ENCODE results near the gene HAL.

The HAL gene

DNA sequence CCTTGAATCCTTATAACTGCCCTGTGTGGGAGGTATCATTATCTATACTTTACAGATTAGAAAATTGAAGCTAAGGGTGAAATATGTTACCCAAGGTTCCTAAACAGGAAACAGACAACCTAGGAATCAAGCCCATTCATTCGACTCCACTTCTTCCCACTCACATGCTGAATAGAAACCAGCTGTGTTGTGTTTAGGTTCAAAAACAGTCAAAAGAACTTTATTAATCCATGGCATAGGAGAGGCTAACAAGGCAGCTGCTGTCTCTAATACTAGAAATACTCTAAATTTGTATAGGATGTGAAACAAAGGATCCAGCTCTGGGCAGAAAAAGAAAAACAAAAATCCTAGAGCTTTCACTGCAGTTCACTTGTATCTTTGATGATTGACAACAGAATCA is 43.1 kb downstream of the HAL start:
- H2AFZ ChIP-seq (ENCODE audit: low read depth, low read length): no peak overlapping the region
- ATAC-seq (ENCODE audit: insufficient read depth, low read depth): no peak

GRCh38 chr12:95951515-95951914 is 44.6 kb downstream of the HAL start:
- no peaks in the 10 kb centered on the region for H3K4me1 ChIP-seq (ENCODE audit: insufficient read depth, low read length)
- H3K4me2 ChIP-seq (ENCODE audit: insufficient read depth, low read length): no peak overlapping the region
- no peaks in the 10 kb centered on the region for H3K9me3 ChIP-seq (ENCODE audit: insufficient read depth, low read length, severe bottlenecking)
- no peak for TF ChIP-seq CTCF (IDR thresholded peaks at IDR 0.05; ENCODE audit: borderline replicate concordance, extremely low read depth, low read length, poor library complexity, severe bottlenecking)
- no peak for TF ChIP-seq EZH2 (IDR thresholded peaks at IDR 0.05; ENCODE audit: borderline replicate concordance, low read depth, low read length, severe bottlenecking)
- H3K9ac ChIP-seq (ENCODE audit: low read depth, low read length): no peak overlapping the region
- ATAC-seq (ENCODE audit: insufficient read depth, low read depth): no peak
- no peaks in the 10 kb centered on the region for H3K79me2 ChIP-seq (ENCODE audit: insufficient read depth, low read length)
- no peaks in the 10 kb centered on the region for H3K36me3 ChIP-seq (ENCODE audit: insufficient read depth, low read length)
- DNase-seq: no peak
- H3K27ac ChIP-seq (ENCODE audit: low read length): no peak overlapping the region
- no peaks in the 10 kb centered on the region for H4K20me1 ChIP-seq (ENCODE audit: insufficient read depth, low read length)
- H3K27me3 ChIP-seq (ENCODE audit: insufficient read depth, low read length, poor library complexity): no peaks in the 10 kb centered on the region
- no peak overlapping the region for H2AFZ ChIP-seq (ENCODE audit: low read depth, low read length)
- no peak overlapping the region for H3K4me3 ChIP-seq (ENCODE audit: low read depth in 1 of 2, low read length in 2 of 2)

More for the DNA sequence above, 43.1 kb downstream of the HAL start:
- no peak for TF ChIP-seq CTCF (IDR thresholded peaks at IDR 0.05; ENCODE audit: borderline replicate concordance, extremely low read depth, low read length, poor library complexity, severe bottlenecking)
- TF ChIP-seq EZH2 (IDR thresholded peaks at IDR 0.05; ENCODE audit: borderline replicate concordance, low read depth, low read length, severe bottlenecking): no peak
- no peaks in the 10 kb centered on the region for H3K36me3 ChIP-seq (ENCODE audit: insufficient read depth, low read length)
- no peaks in the 10 kb centered on the region for H3K27me3 ChIP-seq (ENCODE audit: insufficient read depth, low read length, poor library complexity)
- H3K27ac ChIP-seq (ENCODE audit: low read length): no peak overlapping the region
- H3K4me1 ChIP-seq (ENCODE audit: insufficient read depth, low read length): no peaks in the 10 kb centered on the region
- no peaks in the 10 kb centered on the region for H3K9me3 ChIP-seq (ENCODE audit: insufficient read depth, low read length, severe bottlenecking)
- no peak overlapping the region for H3K4me2 ChIP-seq (ENCODE audit: insufficient read depth, low read length)
- H3K4me3 ChIP-seq (ENCODE audit: low read depth in 1 of 2, low read length in 2 of 2): no peak overlapping the region
- no peaks in the 10 kb centered on the region for H4K20me1 ChIP-seq (ENCODE audit: insufficient read depth, low read length)
- DNase-seq: no peak
- H3K79me2 ChIP-seq (ENCODE audit: insufficient read depth, low read length): no peaks in the 10 kb centered on the region
- no peak overlapping the region for H3K9ac ChIP-seq (ENCODE audit: low read depth, low read length)

- TF ChIP-seq CTCF (IDR thresholded peaks at IDR 0.05; ENCODE audit: borderline replicate concordance, extremely low read depth, low read length, poor library complexity, severe bottlenecking): no peak
- TF ChIP-seq EZH2 (IDR thresholded peaks at IDR 0.05; ENCODE audit: borderline replicate concordance, low read depth, low read length, severe bottlenecking): no peak
- no peak overlapping the region for H3K4me3 ChIP-seq (ENCODE audit: low read depth in 1 of 2, low read length in 2 of 2)
- H3K79me2 ChIP-seq (ENCODE audit: insufficient read depth, low read length): no peaks in the 10 kb centered on the region
- no peak overlapping the region for H3K9ac ChIP-seq (ENCODE audit: low read depth, low read length)
- ATAC-seq (ENCODE audit: insufficient read depth, low read depth): no peak
- DNase-seq: no peak
- no peak overlapping the region for H2AFZ ChIP-seq (ENCODE audit: low read depth, low read length)
- no peak overlapping the region for H3K27ac ChIP-seq (ENCODE audit: low read length)
- no peaks in the 10 kb centered on the region for H3K36me3 ChIP-seq (ENCODE audit: insufficient read depth, low read length)
- H3K4me2 ChIP-seq (ENCODE audit: insufficient read depth, low read length): no peak overlapping the region
- no peaks in the 10 kb centered on the region for H4K20me1 ChIP-seq (ENCODE audit: insufficient read depth, low read length)
- no peaks in the 10 kb centered on the region for H3K27me3 ChIP-seq (ENCODE audit: insufficient read depth, low read length, poor library complexity)
- H3K4me1 ChIP-seq (ENCODE audit: insufficient read depth, low read length): no peaks in the 10 kb centered on the region
- H3K9me3 ChIP-seq (ENCODE audit: insufficient read depth, low read length, severe bottlenecking): no peaks in the 10 kb centered on the region
Measured at GRCh38 chr12:95949477-95950206, 46.5 kb downstream of the HAL start.

Measured in DND-41 (cell line).